RCC 7860 (cell line): Measurements from ENCODE around the gene NLRC3.
"Not testable (repeated sequence)": the region's sequence is repeated elsewhere in the genome, so short reads cannot be mapped to it uniquely, and the experiment has no call there.

Source experiments
- DNase-seq: peaks from one replicate; pipeline ENCODE4 v3.0.0-alpha.2; 2015; ENCODE audit warnings: low spot score
- FAIRE-seq: peaks from 2 replicates; lab custom pipeline; 2012; peaks lifted over from hg19 to GRCh38; lab: Jason Lieb, UNC

Gene NLRC3

DNA sequence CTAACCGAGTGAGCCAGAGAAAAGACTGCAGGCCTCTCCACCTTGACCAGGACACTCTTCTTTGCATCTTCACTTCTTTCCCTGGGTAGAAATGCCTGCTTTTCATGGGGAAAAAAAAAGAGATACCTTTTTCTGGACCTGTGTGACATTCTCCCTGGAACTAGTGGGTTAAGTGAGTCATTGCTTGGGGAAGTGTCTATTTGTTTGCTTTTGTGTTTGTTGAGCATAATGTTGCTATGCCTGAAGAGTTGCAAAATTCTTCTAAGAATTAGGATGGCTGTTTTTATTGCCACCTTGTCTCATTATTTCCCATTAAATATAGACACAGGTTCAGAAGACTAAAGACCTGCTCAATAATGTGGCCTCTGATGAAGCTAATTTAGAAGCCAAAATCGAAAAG, 57.6 kb downstream of the NLRC3 start:
- no peak for FAIRE-seq
- DNase-seq = no peak

DNA sequence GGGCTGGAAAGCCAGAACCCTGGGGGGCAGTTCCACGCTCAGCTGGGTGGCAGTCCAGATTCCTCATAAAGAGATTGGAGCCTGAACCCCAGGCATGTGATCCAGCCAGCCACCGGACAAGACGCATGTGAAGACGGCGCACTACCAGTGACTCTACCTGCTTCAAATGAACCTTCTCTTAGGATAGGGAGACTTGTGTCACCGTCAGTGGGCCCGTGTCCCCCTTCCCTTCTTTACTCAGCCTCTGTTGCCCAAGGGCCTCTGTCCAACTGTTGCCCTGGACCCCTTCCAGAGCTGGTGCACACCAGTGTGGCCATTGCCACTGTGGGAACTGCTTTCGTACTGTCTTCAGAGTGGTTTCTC, 58.2 kb downstream of the NLRC3 start:
- no peak for FAIRE-seq

DNA sequence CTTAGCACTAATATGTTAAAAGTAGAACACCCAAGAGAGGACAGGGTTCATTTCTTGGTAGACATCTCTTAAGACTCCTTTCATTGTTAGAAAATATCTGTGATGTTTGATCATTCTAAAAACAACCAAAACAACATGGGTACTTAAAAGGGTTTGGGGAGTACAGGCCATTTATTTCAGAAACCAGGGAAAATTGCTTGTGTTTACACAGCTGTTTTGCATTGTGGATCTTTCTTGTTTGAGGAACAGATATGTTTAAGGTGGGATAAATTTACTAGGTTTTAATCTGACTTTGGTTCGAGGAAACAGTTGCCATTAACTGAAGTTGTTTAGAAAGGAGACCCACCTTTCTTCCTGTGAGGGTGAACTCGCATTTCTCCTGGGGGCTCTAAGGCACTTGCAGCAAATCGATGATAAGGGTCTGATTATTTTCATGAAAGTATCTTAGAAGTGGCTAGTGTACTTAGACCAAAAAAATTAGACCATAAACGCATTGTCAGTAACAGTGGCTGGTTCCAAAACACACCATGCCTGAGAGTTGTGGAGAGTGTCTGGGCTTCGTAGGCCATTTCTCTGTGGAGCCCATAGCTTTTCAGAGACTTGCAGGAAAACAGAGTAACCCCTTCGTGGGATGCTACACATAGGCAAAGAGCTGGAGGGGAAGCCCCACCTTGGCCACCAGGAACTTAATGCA, 58.8 kb downstream of the NLRC3 start:
- DNase-seq (no peak), FAIRE-seq (no peak)

More for the DNA sequence above, 58.2 kb downstream of the NLRC3 start:
- no peak for DNase-seq

DNA sequence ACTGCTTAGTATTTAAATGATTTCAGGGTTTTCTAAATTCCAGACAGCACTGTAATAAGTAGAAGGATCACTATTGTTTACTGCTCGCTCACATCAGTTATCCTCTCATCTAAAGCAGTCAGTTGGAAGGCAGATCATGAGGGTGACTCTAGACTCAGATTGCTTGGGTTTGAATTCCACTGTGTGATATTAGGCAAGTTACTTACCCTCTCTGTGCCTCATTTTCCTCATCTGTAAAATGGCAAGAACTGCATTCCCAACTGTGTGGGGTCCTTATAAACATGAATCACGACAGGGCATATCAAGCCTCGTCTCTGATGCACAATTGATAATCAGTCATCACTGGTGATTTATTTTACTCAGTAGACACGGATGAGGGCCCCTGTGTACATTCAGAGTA, 61.3 kb downstream of the NLRC3 start:
- DNase-seq (no peak), FAIRE-seq (no peak)

DNA sequence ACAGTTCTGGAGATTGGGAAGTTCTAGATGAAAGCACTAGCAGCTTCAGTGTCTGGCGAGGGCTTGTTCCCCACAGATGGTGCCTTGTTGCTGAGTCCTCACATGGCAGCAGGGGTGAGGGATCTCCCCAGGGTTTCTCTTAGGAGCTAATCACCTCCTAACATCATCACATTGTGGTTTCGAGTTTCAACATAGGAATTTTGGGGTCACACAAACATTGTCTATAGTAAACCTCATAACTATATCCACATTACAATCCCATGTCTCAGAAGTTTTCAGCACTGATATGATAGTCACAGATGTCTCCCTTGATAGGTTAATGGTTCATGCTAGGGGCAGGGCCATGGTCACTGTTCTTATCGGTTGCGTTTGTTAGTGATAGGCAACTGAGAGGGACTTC, 62.6 kb downstream of the NLRC3 start:
- no peak for FAIRE-seq
- DNase-seq = no peak

DNA sequence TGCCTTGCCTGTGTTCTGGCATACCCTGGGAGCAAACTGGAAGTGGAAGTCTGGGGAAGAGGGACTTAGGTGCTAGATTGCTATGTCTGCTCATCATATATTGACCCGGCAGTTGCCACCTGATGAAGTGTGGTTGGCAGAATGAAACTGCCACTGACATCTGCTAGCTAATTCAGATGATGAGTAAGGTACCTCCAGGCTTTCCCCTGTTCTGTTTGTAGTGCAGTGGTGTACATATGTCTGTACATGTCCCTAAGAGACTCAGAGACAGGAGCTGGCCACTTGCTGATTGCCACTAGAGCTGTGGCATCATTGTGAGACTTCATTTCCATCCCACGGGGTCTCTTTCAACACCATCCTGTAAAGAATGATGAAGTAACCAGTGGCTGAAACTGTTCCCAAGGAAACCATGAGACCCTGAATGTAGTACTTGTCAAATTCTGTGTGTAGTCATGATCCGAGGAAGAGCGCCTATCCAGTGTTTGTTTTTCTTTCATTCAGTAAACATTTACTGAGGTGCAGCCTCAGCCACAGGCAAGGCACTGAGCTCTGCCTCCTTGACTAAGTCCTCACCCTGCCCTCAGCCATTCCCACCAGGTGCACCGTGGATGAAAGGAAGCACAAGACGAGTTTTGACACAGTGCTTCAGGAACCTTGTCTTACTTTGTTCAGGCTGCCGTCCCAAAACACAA, 63.2 kb downstream of the NLRC3 start:
- FAIRE-seq (no peak), DNase-seq (no peak)

DNA sequence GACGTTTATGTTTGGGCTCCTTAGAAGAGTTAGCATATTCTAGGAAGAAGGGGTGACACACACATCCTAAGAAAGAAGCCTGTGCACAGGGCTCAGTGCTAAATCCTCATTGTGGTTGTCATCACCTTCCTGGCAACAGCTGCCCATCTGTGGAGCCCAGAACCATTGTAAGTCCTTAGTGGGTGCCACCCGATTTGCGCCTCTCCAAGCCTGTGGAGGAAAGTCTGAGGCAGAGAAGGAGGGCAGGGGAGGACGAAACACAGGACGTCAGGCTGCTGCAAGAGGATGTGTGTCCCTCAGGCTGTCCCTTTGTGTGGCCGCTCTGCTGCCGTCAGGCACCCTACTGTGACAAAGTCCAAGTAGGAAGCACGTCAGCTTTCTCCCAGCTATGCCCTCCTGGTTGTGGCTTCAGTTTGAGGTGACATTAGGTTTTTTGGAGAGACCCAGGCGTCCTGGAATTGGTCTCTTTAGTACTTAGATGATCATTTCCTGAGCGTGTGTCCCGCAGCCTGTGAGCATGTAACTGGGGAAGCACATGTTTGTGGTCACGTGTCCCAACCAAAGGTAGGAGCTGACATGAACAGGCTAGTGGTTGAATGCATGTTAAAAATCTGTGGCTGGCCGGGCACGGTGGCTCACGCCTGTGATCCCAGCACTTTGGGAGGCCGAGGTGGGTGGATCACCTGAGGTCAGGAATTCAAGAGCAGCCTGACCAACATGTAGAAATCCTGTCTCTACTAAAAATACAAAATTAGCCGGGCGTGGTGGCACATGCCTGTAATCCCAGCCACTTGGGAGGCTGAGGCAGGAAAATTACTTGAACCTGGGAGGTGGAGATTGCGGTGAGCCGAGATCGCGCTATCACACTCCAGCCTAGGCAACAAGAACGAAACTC, 65.7 kb downstream of the NLRC3 start:
- no peak for DNase-seq
- no peak for FAIRE-seq

DNA sequence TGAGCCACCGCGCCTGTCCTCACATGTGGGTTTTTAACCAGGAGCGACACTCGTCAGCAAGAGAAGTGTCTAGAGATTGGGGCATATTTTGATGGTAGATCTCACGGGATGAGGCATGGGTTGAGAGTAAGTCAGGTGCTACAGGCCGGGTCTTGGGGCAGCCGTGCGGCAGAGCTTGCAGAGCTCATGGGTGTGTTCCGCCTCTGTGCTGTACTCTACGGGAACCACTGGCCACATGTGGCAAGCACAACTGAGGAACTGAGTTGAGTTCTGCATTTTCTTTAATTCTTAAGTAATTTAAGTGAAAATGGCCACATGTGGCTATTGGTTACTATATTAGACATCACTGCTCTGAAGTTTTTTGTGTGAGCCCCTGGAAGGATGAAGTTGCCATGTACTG, 66.8 kb downstream of the NLRC3 start:
- FAIRE-seq (no peak), DNase-seq (no peak)

DNA sequence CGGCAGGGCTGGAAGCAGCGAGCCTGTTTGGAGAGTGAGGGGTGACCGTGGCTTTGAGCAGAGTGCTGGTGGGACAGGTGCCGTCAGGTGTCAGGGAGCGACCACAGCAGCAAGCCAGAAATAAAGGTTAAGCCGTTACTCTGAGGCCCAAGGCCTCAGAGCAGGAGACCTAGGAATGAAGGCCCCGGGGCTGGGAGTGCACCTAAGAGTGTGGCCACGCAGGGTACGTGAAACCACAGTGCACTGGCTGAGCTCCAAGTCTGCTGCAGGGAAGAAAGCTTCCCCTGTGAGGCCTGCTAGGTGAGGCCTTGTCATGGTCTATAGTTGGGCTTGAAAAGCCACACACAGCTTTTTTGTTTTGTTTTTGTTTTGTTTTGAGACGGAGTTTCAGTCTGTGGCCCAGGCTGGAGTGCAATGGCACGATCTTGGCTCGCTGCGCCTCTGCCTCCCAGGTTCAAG, 67.7 kb downstream of the NLRC3 start:
- no peak for DNase-seq
- no peak for FAIRE-seq

DNA sequence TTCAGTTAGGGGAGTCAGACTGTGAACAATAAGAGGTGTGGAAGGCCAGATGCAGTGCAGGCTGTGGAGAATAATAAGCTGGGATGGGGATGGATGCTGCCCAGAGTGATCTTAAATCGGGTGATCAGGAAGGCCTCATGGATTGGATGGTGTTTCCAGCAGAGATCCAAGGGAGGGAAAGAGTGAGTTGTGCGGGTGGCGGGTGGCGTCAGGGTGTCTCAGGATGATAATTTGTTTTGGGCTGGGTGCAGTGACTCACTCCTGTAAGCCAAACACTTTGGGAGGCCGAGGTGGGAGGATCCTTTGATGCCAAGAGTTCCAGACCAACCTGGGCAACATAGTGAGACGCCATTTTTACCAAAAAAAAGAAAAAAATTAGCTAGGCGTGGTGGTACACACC, 68.5 kb downstream of the NLRC3 start:
- DNase-seq = no peak
- no peak for FAIRE-seq

DNA sequence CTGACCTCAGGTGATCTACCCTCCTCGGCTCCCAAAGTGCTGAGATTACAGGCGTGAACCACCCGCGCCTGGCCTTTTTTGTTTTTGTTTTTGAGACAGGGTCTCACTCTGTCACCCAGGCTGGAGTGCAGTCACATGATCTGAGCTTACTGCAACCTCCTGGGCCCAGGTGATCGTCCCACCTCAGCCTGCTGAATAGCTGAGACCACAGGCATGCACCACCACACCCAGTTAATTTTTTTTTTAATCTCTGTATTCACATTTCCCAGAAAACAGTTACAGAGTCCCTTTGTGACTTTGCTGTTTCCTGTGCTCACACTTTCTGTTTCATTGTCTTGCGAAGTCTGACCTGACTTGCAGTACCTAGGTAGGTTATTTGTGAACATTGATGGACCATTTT, 73.7 kb downstream of the NLRC3 start:
- DNase-seq (no peak), FAIRE-seq (no peak)

DNA sequence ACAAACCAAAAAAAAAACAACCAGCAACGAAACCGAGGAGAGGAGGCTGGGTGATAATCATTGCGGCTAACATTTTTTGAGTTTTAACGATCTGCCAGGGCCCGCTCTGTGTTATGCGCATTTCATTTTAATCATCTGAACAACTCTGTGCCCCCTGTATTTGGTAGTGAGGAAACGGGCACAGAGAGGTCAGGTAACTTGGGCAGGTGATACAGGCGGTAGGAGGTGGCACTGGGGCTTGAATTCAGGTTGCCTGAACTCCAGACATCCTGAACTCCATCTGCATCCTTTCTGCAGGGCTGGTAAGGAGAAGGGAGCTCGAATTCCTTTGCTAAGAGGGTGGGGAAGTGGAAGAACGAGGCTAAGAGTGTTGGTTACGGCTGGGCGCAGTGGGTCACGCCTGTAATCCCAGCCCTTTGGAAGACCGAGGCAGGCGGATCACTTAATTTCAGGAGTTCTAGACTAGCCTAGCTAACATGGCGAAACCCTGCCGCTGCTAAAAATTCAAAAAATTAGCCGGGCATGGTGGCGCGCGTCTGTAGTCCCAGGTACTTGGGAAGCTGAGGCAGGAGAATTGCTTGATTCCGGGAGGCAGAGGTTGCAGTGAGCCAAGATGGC, 75.3 kb downstream of the NLRC3 start:
- FAIRE-seq = no peak
- DNase-seq = no peak

DNA sequence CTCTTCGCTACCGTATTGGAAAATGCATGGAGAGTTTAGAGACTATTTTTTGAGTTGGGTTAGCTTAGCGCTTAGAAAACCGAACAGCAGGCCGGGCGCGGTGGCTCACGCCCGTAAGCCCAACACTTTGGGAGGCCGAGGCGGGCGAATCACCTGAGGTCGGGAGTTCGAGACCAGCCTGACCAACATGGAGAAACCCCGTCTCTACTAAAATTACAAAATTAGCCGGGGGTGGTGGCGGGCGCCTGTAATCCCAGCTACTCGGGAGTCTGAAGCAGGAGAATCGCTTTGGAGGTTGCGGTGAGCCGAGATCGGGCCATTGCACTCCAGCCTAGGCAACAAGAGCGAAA, 75.8 kb downstream of the NLRC3 start:
- not testable (repeated sequence) for FAIRE-seq, DNase-seq

DNA sequence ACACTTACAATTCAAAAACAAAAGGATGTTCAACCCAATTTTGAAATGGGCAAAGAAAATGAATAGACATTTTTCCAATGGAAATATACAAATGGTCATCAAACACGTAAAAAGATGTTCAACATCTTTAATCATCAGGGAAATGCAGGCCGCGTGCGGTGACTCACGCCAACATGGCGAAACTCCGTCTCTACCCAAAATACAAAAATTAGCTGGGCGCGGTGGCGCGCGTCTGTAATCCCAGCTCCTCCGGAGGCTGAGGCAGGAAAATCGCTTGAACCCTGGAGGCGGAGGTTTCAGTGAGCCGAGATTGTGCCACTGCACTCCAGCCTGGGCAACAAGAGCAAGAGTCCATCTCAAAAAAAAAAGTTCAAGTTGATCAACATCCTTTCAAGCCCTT, 78.2 kb downstream of the NLRC3 start:
- DNase-seq (no peak), FAIRE-seq (no peak)

DNA sequence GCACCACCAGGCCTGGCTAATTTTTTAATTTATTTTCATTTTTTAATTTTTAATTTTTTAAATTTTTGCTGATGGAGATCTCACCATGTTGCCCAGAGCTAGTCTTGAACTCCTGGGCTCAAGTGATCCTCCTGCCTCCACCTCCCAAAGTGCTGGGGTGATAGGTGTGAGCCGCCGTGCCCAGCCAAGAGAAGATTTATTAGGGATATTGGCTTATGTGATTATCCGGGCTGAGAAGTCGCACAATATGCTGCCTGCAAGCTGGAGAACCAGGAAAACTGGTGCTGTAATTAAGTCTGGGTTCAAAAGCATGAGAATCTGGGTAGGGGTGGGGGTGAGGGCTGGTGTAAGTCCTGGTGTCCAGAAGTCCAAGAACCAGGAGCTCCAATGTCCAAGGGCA, 79.4 kb downstream of the NLRC3 start:
- FAIRE-seq = no peak
- DNase-seq = no peak

DNA sequence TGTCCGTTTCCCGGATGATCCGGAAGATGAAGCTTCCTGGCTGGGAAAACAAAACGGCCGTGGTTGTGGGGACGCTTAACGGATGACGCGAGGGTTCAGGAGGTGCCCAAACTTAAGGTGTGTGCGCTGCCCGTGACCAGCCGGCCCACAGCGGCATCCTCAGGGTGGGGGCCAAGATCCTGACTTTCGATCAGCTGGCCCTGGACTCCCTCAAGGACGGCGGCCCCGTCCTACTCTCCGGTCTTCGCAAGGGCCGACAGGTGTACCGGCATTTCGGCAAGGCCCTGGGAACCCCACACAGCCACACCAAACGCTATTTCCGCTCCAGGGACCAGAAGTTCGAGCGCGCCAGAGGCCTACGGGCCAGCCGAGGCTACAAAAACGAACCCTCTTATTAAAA, 80.8 kb downstream of the NLRC3 start:
- FAIRE-seq (no peak), DNase-seq (no peak)

DNA sequence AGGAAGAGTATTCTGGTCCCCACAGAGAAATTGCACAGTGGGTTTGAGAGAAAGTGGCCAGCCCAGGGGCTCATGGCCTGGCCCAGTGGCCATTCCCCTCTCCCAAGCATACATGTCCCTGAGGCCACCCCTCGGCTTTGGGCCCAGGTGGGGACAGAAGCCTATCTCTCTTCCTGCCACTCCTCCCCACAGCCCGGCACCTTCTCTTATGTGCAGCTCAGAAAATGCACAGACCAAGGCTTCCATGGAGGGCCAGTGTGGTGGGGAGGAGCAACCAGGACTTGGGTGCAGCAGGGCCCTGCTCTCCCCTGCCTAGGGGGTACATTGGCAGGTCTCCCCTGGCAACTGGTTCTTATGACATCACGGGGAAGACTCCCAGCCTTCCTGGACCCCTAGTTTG, 82.0 kb downstream of the NLRC3 start, which contains the start of gene C16orf90:
C16orf90 (minus strand) TSS at position 314 of the 400 bp plus-strand sequence; CDS start at position 246, 68 bp downstream.
- FAIRE-seq (no peak), DNase-seq (no peak)

DNA sequence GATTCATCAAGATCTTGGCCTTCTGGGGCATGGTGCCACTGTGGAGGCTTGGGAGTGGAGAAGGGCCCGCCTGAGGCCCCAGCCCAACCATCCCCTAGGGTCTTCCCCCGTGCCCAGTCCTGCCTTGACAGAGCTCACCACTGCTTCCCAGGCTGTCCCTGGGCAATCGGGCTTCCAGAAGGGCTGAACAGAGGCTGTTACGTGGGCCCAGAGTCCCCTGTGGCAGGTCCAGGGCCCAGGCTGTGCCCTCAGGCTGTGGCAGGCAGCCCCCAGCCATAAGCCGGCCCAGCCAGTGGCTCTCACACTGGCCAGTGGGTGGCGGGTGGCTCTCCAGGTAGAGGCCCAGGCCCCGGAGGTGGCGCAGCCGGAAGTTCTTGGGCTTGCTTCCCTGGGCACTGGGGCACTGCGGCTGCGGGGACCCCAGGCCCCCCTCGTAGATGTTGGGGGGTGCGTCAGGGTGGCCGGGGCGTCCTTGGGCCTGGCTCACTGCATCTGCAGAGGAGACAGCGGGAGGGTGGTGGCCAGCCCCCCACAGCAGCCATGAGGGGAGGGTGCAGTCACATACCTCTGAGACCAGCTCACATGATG, 82.7 kb downstream of the NLRC3 start:
- no peak for FAIRE-seq
- no peak for DNase-seq

DNA sequence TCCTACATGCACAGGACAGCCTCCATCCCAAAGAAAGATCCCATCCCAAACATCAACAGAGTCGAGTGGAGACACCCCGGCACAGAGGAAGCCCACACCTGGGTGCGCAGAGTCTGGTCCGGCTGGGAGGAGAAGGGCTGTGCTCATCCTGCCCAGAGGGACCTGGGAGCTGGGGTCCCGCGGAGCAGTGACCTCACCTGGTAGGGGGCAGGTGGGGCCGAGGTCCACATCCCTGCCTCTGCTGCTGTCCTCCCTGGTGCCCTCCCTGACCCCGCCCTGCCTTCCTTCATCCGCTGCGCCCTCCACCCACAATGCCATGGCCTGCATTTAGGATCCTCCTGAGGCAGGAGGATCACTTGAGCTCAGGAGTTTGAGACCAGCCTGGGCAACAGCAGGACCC, 84.8 kb downstream of the NLRC3 start:
- FAIRE-seq (no peak), DNase-seq (no peak)

DNA sequence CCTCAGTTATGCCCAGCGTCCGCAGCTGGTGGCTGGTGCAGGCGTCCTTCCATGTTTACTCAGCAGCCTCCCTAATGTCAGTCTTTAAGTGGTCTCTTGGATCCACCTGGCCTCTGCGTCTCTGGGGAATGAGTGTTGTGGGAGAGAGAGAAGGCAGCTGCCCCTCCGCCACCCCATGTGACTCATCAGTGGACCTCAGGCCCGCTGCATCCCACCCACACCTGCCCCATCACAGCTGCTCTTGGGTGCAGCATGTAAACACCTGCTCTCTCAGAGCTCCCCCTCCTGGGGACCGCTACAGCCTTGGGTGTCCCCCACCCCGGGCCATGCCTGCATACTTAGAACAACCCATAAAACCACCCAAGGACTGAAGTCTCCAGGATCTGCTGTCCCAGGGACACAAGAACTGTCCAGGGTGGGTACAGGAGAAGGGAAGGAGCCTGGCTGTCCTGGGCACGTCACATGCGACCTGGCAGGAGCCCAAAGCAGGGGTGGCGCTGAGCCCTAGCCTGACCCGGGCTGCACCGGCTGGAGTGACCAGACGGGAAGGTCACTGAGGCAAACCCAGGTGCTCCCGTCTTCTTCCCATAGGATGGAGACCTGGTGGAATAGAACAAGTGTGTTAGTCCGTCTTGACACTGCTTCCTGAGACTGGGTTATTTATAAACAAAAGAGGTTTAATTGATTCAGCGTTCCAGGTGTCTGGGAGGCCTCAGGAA, 86.1 kb downstream of the NLRC3 start:
- no peak for FAIRE-seq
- no peak for DNase-seq
